Uterus (tissue), 4 donors: ENCODE data around the gene ABCB8. TPM values are rescaled to one million over a fixed set of nuclear protein-coding genes. Genes with fewer than 3 reads are reported as not detected.
A peak's percentile ranks its signal among the peaks of the same experiment; 100 is the strongest.

ENCODE experiments used
- DNase-seq, 2 donors: peaks; one replicate each; pipeline ENCODE4 v3.0.0-alpha.2; 2019 to 2020
- H3K27ac ChIP-seq, 2 donors: fragments of 200-600 bp; sonication (generic); 1 replicate in 1 of 2; 2 replicates in 1 of 2; pipeline ENCODE4 v1.5.1; 2016 to 2018
- H3K27me3 ChIP-seq, 2 donors: fragments of 200-600 bp; sonication (generic); one replicate each; pipeline ENCODE4 v1.5.1; 2018 to 2019; ENCODE audit warnings: control low read depth in 1 of 2
- H3K36me3 ChIP-seq, 2 donors: fragments of 200-600 bp; sonication (generic); one replicate each; pipeline ENCODE4 v1.5.1; 2019; ENCODE audit warnings: control low read depth in 1 of 2
- H3K4me1 ChIP-seq, 2 donors: fragments of 200-600 bp; sonication (generic); one replicate each; pipeline ENCODE4 v1.5.1; 2018 to 2019; ENCODE audit warnings: control low read depth in 1 of 2
- H3K4me3 ChIP-seq, 2 donors: fragments of 200-600 bp; sonication (generic); 1 replicate in 1 of 2; 2 replicates in 1 of 2; pipeline ENCODE4 v1.5.1; 2018 to 2019; ENCODE audit warnings: mild to moderate bottlenecking in 1 of 2
- H3K9me3 ChIP-seq, 2 donors: fragments of 200-600 bp; sonication (generic); one replicate each; pipeline ENCODE4 v1.5.1; 2019; ENCODE audit warnings: control low read depth in 1 of 2
- POLR2A ChIP-seq, 2 donors: fragments of 450-650 bp; IDR thresholded peaks; one replicate each; pipeline ENCODE4 v1.6.1; 2016; ENCODE audit warnings: antibody characterized with exemption in 2 of 2, mild to moderate bottlenecking in 1 of 2, moderate library complexity in 1 of 2
- intact Hi-C: fragments of 100-400 bp; cut with DNase I; formaldehyde crosslinking; loops from one replicate; pipeline ENCODE4 v1.15.1; 2023; ENCODE audit warnings: low total_unique reads
- total RNA-seq, 4 donors: library from RNA; depleted of rRNA in 3 of 4; stranded (reverse); fragments of >200 nt in 3 of 4; gene quantifications; one replicate each; pipeline versions ENCODE4 v1.1.0 to v1.2.4, GENCODE V29; 2014 to 2023
- TF ChIP-seq, protein P1 (sequence below), 4 experiments: fragments of 200-600 bp in 2 of 4; fragments of 450-650 bp in 2 of 4; sonication (generic) in 2 of 4; IDR thresholded peaks; one replicate each; pipeline ENCODE4 v1.5.1; 2016 to 2019; ENCODE audit warnings: antibody characterized with exemption in 4 of 4, mild to moderate bottlenecking in 2 of 4, moderate library complexity in 1 of 4
- donor health status: DM: yes; HTN: yes; CAD: no.

The ABCB8 gene
- total RNA-seq, 4 donors from 2014 or later = 18.7 to 54.3 (median 26.0) TPM

DNA sequence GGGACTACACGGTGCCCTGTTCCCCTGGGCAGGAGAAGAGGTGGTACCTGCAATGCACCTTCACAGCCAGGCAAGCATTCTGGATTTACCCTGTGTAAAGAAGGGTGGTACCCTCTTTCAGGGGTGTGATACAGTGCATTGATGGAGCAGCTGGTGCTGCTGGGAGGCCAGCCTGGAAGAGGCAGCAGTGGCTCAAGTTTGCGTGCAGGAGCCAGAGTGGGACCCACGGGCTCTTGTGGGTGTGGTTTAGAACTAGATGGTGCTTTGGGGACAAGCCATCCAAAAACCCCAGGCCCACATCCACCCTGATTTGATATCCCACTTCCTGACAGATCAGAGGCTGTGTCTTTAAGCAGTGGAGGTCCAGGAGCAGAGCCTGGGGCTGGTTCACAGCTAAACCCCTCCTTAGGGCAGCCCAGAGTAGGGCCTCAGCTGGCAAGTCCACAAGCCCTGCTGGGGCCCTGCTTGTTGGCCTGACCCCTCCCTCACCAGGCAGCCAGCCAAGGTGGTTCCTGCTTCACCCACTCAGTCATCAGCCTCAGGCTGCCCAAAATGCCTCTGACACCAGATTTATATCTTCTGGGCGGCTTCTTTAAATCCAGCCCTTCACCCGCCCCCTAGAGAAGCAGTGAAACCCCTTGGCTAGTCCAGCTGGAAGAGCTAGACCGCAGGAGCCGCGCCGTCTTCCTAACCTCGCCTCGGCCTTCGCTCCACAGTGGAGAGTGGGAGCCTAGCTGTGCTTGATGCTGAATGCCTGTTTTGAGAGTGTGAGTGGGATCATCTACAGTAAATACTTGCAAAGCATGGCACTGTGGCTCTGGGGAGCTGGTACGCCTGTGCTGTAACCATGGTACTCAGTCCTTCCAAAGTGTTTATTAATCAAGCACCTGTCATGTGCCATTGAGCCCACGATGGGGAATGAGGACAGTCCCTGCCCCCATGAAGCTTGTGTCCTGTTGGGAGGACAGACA is 18.6 kb downstream of the ABCB8 start:
- Histone ChIP-seq H3K4me3 (no peak overlapping the region), H3K36me3 (no peaks in the 10 kb centered on the region), H3K9me3 (no peaks in the 10 kb centered on the region), H3K4me1 (peaks cover 0 to 21% of the 10 kb centered on the region in 2 donors), H3K27me3 (no peaks in the 10 kb centered on the region), H3K27ac (peak overlapping the region in 1 of 2 donors; percentile 6)
- intact Hi-C loops = no loop called here
- DNase-seq = peak; percentile 63 to 72
- no peak for TF ChIP-seq POLR2A (IDR thresholded peaks at IDR 0.05)
- TF ChIP-seq, protein P1, sequence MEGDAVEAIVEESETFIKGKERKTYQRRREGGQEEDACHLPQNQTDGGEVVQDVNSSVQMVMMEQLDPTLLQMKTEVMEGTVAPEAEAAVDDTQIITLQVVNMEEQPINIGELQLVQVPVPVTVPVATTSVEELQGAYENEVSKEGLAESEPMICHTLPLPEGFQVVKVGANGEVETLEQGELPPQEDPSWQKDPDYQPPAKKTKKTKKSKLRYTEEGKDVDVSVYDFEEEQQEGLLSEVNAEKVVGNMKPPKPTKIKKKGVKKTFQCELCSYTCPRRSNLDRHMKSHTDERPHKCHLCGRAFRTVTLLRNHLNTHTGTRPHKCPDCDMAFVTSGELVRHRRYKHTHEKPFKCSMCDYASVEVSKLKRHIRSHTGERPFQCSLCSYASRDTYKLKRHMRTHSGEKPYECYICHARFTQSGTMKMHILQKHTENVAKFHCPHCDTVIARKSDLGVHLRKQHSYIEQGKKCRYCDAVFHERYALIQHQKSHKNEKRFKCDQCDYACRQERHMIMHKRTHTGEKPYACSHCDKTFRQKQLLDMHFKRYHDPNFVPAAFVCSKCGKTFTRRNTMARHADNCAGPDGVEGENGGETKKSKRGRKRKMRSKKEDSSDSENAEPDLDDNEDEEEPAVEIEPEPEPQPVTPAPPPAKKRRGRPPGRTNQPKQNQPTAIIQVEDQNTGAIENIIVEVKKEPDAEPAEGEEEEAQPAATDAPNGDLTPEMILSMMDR (IDR thresholded peaks at IDR 0.05) = no peak

- Histone ChIP-seq H3K36me3 (no peaks in the 10 kb centered on the region), H3K27ac (no peak within 1 kb of the TSS), H3K4me1 (peaks cover 0 to 21% of the 10 kb centered on the region in 2 donors), H3K9me3 (no peaks in the 10 kb centered on the region), H3K27me3 (no peaks in the 10 kb centered on the region), H3K4me3 (no peak within 1 kb of the TSS)
- no peak for TF ChIP-seq POLR2A (IDR thresholded peaks at IDR 0.05)
- TF ChIP-seq, protein P1 (IDR thresholded peaks at IDR 0.05) = no peak
- no peak for DNase-seq
- intact Hi-C loops = no loop called here
Observed at GRCh38 chr7:151047976-151048815, 19.9 kb downstream of the ABCB8 start, which contains the start of gene ASIC3. TSS of gene ASIC3 (plus strand) at chr7:151048531. CDS start at chr7:151048886, 355 bp downstream.

- Histone ChIP-seq H3K27ac (no peak overlapping the region), H3K4me1 (peaks cover 0 to 21% of the 10 kb centered on the region in 2 donors), H3K9me3 (no peaks in the 10 kb centered on the region), H3K27me3 (no peaks in the 10 kb centered on the region), H3K4me3 (no peak overlapping the region), H3K36me3 (no peaks in the 10 kb centered on the region)
- no peak for DNase-seq
- intact Hi-C loops = no loop called here
- TF ChIP-seq, protein P1 (IDR thresholded peaks at IDR 0.05) = no peak
- no peak for TF ChIP-seq POLR2A (IDR thresholded peaks at IDR 0.05)
Observed at GRCh38 chr7:151048911-151049463, 20.7 kb downstream of the ABCB8 start.

GRCh38 chr7:151051108-151051507 is 22.9 kb downstream of the ABCB8 start:
- Histone ChIP-seq H3K27ac (no peak overlapping the region), H3K36me3 (no peaks in the 10 kb centered on the region), H3K4me1 (peaks cover 0 to 21% of the 10 kb centered on the region in 2 donors), H3K27me3 (no peaks in the 10 kb centered on the region), H3K9me3 (no peaks in the 10 kb centered on the region), H3K4me3 (no peak overlapping the region)
- no peak for TF ChIP-seq POLR2A (IDR thresholded peaks at IDR 0.05)
- TF ChIP-seq, protein P1 (IDR thresholded peaks at IDR 0.05) = no peak
- intact Hi-C loops = no loop called here
- DNase-seq = peak in 1 of 2 donors; percentile 61
